GM21576 (cell line): Measurements from ENCODE around the gene CLCN3.
A peak's percentile ranks its signal among the peaks of the same experiment; 100 is the strongest.
"Not testable (repeated sequence)": the region's sequence is repeated elsewhere in the genome, so short reads cannot be mapped to it uniquely, and the experiment has no call there.

ENCODE experiments used
- ATAC-seq: cut with Tn5 transposase; IDR thresholded peaks from one replicate; pipeline ENCODE4 v1.9.1; 2021; ENCODE audit warnings: mild to moderate bottlenecking, moderate library complexity; ENCODE audit not compliant: unreplicated experiment

CLCN3 gene

DNA sequence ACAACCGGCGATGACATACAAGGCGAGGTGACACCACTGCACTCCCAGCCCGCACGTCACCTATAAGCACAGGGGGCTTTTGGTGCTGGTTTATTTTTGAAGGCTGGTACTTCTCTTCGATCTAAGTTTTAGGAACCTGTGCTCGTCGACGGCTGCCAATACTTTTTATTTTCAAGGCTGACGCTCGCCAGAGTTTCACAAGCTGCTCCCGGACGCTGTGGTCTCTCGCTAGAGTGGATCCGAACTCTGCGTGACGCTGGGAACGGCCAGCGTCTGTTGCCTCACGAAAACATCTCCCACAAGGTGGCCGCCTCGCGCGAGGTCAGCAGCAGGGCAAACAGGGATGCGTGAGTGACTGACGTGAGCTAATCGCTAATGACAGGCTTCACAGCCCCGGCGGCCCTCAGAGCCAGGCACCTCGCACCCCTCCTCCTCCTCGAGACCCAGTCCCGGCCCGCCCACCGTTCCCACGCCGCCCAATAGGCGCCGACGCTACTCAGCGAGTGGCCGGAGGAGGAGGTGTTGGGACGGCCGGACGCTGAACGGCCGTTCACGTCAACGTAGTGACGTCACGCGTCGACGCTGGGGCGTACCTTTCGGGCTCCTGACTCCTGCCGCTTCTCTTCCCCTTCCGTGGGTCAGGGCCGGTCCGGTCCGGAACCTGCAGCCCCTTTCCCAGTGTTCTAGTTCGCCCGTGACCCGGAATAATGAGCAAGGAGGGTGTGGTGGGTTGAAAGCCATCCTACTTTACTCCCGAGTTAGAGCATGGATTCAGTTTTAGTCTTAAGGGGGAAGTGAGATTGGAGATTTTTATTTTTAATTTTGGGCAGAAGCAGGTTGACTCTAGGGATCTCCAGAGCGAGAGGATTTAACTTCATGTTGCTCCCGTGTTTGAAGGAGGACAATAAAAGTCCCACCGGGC is at the start of gene CLCN3:
CLCN3 (plus strand) TSS at position 621 of the 922 bp plus-strand sequence. CDS start 15,351 bp downstream, outside the sequence.
- ATAC-seq = peak; percentile 95

DNA sequence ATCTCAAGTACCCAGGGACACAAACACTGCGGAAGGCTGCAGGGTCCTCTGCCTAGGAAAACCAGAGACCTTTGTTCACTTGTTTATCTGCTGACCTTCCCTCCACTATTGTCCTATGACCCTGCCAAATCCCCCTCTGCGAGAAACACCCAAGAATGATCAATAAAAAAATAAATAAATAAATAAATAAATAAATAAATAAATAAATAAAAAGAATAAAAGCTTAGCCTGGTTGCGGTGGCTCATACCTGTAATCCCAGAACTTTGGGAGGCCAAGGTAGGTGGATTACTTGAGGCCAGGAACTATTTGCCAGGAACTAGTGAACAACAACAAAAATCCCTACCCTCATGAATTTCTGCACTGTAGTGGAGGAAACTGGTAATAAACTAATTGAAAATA is 49.4 kb upstream of the CLCN3 start:
- not testable (repeated sequence) for ATAC-seq

DNA sequence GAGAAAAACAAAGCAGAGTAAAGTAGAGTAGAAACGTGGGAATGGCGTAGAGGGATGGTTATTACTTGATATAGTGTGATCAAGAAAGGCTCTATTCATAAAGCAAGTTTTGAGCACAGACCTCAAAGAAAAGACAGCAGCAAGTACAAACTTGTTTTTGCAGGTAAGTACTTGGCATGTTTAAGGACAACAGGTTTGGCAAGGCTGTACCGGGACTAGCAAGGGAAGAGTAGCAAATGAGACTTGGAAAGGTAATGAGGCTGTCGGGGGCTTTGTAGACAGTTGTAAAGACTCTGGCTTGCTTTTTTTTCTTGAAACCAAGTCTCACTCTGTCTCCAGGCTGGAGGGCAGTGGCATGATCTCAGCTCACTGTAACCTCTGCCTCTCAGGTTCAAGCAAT is 48.9 kb upstream of the CLCN3 start:
- no peak for ATAC-seq

DNA sequence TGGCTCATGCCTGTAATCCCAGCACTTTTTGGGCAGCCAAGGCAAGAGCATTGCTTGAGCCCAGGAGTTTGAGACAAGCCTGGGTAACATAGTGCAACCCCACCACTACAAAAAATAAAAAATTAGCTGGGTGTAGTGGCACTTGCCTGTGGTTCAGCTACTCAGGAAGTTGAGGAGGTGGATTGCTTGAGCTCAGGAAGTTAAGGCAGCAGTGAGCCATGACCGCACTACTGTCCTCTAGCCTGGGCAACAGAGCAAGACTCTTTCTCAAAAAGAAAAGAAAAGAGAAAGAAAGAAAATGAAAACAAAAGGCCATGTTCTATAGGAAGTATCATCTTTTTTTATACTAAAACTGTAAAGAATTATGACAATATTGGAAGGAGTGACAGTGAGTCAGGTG is 46.5 kb upstream of the CLCN3 start:
- ATAC-seq = no peak

DNA sequence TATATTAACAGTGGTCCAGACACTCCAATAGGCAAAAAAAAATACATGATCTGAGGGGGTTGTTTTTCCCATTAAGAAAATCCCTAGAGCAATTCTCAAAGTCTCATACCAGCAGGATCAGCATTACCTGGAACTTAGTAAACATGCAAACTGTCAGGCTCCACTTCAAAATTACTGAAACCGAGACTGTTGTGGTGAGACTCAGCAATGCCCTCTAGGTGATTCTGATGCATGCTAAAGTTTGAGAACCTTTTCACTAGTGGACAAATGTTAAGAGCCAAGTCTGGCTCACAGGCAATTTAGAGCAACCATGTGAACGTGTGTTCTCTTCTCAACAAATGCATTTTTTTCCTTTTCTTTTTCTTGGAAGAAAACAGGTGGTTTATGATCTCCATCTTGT is 38.2 kb upstream of the CLCN3 start:
- peak; percentile 97 for ATAC-seq

DNA sequence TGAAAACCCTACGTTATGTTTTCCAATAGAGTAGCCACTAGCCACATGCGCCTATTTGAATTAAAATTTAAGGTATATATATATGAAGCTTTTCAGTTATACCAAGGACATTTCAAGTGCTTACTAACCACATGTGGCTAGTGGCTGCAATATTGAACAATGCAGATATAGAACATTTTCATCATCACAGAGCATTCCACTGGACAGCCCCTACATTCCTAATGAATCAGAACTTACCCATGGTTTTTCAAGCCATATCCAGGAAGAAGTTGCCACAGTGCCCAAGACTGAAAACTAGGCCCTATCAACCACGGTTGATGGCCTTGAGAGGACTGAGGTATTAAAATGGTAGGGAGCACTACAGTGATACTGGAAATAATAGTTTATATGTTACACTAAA is 37.7 kb upstream of the CLCN3 start:
- no peak for ATAC-seq

DNA sequence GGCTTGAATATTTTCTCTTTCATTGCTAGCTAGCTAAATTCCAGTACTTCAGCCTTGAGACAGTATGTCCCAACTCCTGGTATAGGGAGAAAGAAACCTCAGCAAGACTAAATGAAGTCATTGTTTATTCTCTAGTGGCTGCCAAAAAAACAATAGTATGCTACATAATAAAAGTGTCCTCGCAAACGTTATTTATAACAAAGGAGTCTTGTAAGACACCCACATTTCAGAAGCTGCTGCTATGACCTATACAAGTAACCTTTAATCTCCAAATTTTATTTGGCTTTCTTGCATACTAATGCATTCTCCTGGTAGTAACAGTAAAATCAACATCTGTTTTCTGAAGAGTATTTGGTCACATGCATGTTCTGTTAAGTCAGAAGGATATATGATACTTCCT is 36.8 kb upstream of the CLCN3 start:
- no peak for ATAC-seq

DNA sequence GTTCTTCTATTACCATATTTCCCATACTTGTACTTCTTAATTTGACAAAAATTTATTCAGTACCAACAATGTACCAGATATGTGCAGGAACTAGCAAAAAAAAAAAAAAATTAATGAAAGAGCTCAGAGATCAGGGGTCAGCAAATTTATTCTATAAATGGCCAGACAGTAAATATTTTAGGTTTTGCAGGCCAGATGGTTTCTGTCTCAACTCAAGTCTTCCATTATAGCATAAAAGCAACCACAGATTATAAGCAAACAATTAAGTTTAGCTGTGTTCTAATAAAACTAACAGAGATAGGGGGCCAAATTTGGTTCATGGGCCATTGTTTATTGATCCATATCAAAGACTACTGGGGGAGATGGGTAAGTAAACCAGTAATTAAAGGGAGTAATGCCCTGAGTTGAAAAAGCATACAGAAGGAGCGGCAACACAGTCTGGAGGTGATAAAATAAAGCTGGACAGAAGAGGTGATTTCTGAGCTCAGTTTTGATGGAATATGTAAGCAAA is 27.3 kb upstream of the CLCN3 start:
- ATAC-seq = no peak

DNA sequence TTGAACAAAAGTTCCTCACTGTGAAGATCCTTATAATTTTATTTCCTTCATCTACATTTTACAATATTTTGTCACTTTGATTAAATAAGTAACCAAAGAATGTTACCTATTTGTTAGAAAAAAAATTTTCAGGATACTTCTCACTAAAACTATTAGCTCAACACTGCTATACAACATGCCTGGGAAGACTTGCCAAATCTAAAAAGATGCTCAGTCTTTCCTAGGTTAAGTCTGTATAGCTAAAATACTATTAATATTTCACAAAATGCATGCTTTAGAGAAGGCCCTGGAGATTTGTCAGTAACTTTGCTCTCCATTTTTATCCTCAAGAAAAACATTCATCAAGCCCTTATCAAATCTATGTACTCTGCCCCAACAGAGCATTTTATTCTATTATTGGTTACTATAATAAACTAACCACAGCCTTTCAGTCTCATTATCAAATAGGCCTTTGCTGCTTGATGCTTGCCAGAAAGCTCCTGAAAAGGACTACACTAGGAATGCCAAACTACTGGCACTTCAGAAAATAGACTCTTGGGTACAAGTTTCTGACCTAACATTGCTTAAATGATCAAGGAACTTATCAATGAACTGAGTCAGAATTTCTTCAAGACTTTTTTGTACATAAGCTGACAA is 25.7 kb upstream of the CLCN3 start:
- ATAC-seq = no peak

DNA sequence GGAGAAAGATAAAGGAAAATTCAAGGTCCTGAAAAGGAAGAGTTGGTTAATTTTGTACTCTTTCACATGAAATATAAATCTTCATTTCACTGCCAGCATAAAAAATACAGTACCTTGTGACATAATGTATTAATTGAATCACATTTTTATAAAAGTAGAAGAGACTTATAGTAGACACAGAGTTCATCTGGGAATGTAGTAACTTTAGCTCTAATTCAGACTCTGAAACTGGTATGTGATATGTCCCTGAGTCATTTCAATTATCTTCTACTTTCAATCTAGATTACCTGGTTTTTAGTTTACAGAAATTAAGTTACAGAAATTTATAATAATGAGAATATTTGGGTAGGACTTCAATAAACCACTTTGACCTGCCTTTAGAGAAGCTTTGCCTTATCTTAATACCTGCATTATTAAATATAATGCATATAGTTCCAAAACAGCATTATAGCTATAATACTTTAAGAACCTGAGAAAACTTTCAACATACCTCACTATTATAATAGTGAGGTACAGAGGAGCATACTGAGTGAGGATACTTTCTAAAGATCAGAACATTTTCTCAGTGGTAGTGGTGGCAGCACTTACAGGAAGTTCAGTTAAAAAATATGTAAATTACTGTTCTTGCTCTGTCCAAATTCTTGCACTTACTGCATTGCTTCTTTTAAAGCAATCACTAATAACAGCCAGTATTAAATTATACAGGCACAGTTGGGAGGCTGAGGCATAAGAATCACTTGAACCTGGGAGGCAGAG is 19.2 kb upstream of the CLCN3 start:
- ATAC-seq = peak; percentile 72

DNA sequence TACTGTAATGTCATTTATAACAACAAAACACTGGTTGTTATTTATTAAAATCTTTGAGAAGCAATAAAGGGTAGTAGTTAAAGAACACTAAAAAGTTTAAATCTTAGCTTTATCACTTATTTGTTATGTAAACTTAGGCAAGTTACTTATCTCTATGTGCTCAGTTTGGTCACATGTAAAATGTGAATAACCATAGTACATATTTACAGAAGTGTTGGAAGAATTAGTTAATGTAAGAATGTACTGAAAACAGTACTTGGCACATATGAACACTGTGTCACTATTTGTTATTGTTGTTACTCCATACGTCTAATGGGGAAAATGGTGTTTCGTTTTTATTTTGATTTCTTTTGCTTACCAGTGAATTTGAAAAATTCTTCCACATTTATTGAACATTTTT is 17.1 kb upstream of the CLCN3 start:
- no peak for ATAC-seq

DNA sequence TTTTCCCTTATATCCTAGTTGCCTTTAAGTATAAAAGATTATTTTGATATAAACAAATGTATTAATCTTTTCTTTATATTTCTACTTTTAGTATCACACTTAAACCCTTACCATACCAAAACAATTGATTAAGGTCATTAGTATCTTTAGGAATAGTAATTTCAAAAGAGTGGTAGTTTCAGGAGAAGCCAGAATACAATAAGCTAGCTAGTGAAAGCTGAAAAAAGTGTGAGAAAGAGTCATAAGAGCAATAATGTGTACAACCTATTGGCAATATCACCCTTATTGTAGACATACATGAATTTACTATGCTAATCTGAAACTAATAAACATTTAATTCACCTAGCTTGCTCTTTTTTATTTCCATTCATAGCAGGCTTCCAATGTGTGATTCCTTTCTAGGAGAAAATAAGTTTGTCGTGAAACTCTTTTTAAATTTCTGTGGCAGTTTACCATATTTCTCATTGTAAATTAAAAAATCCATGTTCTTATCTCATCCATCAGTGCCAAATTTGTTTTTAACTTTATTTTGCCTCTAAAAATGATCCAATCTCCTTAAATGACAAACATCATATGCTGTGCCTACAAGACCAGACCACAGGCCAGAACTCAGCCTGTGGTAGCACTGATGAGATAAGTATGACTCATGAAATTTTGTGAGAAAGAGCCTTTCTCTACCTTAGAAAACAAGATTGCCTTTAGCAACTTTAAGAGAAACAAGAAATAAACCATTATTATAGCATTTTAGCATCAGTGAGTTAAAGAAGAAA is 16.1 kb upstream of the CLCN3 start:
- peak; percentile 65 for ATAC-seq

DNA sequence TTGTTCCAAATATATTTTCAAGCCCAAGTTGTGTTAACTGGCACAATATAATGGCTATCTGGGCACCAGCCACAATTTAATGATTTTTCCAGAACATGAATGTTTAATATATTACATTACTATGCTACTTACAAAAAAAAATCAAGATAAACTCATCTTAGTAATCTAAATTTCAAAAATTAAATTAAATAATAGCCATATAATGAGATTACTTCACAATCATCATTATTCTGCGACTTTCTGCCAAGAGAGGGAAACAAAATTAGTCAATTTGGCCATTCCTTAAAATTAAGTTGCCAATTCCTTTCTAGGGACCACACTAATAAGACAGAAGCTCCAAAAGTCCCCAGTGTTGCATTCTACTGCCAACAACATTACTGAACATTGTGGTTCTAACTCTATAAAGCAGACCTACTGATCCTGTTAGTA is 15.5 kb upstream of the CLCN3 start:
- no peak for ATAC-seq

DNA sequence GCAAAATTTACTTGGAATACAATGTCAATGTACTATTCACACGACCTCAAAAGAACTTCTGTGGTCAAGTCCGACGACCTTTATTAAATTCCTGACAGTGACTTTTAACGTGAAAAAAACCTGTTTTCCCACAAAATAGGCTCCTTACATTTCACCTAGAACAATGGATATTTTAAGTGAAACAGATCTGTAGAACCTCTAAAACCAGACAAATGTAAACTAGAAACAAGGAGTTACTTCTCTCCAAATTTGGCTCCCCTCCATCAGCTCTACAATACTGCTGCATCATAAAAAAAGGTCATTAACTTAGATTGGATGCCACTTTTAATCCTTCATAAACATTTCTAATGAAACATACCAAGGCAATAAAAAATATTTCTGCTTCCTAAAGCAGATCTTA is 9.2 kb upstream of the CLCN3 start:
- no peak for ATAC-seq

DNA sequence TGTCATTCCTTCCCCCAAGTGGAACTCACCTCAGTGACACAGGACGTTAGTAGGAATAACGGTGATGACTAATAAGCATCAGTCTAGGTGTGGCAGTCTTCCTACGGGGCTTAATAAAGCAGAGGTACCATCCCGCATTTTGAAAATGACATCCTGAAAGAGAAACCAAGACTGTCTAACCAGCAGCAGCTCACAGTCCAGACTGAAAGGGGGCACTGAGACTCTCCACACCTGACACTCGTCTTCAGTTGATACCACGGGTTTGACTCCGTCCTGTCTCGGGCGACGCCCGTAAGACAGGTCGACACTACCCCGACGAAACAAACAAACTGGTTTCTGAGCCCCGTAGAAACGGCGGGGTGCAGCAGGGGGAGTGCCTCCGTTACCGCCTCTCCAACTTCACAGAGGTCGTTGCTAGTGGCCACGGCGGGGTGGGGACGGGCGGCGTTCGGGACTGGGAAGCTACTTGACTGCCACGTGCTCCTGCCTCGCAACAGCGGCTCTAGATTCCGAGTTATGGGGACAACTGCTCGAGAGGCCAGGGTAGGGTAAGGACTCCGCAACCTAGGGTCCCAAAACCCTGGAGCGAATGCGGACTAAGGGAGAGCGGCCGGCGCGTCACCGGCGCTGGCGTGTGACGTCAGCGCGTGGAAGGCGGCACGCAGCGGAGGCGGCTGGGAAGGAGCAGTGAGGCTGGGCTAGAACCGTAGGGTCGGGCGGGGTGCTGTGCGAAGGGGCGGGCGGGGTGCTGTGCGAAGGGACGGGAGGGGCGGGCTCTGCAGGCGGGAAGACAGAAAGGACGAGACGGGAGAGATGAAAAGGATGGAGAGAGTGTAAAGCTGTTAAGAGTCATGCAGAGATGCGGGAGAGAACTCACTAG is 8.1 kb upstream of the CLCN3 start, which contains the start of gene NEK1:
NEK1 (minus strand) TSS at position 593 of the 880 bp plus-strand sequence. CDS start 9,953 bp downstream, outside the sequence.
- ATAC-seq = peak; percentile 96

DNA sequence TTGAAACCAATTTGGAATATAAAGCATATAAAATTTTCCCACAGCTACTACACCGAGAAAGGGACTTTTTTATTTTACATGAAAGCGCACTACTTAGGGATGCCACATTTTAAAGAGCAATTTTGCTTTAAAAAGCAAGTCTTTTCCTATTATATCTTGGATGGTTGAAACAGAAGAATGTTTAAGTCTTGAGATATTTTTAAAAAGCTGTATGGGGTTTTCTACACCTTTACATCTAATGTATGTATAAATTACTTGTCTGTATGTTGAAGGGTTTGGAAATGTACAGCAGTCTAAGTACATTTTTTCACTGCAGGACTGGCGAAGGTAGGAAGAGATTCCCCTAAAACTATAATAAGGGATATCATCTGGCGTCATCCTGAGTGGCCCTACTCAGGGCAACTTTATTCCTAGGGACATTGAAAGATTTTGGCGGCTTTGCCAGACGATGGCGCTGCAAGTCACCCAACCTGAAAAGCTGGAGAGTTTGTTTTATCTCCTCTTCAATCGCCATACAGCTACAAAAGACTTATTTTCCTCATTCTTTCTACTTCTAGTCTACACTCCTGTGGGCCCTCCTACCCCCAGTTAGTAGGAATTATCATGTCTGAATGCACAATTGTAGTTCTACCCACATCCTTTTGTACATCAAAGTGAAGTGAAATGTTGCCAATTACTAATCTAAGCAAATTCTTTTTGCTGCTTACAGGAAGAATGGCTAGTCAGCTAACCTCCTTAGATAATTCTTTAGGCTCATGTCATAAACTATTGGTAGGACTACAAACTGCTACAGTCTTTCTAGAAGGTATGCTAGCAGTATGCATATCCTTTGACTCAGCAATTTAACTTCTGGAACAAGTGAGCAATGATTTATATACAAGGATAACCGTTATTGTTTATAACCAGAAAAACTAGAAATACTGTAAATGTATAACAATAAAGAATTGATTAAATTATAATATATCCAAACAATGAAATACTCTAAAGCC is 7.2 kb upstream of the CLCN3 start:
- ATAC-seq = peak; percentile 39

DNA sequence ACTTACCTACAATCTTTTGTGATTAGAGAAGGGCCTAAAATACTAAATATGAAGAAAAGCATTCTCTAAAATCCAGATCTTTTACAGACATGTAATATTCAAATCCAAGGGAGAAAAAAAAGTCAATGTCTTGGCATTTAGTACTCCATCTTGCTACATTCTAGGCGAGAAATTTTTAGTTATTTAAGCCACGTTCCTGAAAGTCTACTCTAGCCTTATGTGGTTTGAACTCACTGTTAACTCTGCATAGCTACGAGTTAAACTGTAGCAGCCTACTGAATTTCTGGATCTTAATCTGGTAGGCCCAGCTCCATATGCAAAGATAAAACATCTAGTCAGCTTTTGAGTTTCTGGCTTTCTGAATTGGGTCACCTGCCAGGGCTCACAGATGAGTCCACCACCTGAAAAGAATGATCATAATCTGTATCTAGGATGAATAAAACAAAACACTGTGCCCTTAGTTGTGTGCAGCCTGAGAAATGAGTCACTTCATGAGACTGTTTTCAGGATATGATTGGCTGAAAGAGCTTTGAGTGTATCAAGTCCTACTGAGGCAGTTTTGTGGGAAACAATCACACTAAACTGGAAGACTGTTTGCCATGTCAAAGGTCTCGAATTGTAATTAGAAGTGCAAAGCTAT is 4.8 kb upstream of the CLCN3 start:
- ATAC-seq = no peak

DNA sequence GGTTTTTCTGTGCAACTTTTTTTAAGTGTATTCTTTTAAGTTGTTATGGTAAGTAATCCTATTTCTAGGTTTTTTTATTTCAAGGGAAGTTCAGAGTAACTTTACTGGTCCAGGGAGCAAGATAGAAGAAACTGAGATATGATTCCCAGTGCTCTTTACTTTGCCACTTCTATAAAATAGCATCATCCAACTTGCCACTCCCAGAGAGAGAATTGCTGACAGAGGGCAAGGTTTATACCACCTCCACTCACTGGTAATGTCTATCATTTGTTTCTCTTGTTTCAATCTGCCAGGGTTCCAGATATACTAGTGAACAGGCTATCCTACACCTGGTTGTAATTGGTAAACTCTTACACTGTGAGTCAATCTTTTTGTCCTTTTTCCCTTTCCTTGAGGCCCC is 3.5 kb upstream of the CLCN3 start:
- no peak for ATAC-seq
